Left forelimb (tissue), 1 donor: ENCODE results near the gene ATXN10.

ENCODE experiments used
- DNase-seq: peaks from one replicate; pipeline ENCODE4 v3.0.0-alpha.2; 2018; ENCODE audit warnings: low spot score

ATXN10 gene

DNA sequence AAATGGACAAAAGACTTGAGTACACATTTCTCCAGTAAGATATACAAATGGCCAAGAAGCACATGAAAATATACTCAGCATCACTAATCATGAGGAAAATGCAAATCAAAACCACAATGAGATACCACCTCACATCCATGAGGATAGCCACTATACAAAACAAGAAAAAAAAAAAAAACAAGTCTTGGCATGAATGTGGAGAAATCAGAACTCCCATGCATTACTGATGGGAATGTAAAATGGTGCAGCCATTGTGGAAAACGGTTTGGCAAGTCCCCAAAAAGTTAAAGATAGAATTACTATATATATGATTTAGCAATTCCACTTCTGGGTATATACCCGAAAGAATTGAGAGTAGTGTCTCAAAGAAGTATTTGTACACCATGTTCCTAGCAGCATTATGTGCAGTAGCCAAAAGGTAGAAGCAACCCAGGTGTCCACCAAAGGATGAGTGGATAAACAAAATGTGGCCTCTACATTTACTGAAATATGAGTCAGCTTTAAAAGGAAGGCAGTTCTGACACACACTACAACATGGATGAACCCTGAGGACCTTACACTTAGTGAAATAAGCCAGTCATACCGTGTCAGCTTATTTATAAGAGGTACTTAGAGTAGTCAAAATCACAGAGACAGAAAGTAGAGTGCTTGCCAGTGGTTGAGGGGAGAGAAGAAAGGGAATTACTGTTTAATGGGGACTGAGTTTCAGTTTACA lies 159.1 kb downstream of the ATXN10 start:
- DNase-seq, result no peak

DNA sequence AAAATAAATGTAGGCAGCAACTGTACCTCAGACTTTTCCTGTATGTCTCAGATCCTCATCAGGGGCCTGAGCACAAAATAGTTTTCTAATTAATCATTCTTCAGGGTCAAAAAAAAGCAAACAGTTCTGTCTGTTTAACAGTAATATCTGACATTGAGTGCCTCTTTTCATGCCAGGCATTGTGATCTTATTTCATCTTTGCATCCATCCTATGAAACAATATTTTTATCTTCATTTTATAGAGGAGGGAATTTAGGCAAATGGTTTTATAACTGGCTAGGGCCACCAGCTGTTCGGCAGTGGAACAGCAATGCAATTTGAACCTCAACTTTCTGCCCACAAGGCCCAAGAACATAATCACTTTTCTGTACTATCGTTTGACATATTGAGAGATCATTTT lies 159.8 kb downstream of the ATXN10 start:
- DNase-seq, result no peak

DNA sequence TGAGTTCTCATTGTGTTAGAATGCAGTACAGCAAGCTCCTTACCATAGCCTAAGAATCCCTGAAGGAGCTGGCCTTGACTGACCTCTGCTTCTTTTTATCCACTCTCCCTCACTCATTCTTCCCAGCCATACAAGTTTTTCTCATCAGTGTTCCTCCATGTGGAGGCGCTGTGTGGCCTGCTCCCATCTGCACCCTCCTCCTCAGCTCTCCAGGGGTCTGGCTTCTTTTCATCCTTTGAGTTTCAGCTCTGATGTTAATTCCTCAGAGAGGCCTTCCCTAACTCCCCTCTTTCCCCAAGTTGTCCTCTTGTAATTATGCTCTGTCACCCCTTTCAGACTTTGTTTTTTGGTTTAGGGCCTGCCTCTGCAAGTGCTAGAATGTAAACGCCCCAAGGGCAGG lies 160.5 kb downstream of the ATXN10 start:
- DNase-seq, result no peak

DNA sequence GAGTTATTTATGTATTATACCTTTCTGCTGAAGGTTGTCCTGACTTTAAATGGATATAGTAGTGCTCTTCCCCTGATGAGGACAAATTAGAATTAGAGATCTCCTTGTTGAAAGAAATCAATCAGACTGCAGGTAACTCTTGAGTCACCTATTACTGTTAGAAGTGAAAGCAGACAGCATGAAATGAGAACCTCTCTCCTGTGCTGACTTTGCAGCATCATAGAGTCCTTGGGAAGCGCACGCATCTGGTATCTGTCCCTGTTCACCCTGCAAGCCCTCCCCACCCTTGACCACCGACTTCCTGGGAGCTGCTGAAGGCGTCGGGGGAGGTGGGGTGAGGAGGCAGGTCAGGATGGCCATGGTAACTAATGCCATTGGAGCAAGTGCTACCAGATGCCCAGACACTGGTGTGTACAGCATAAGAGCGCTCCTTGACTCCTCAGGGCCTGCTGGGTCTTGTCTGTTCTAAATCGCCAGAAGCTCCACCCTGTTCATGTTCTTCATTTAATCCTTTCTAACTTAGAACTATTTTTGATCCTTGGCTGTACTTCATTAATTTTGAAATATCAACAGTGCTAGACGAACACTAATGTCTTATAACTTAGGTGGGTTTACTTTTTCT lies 161.4 kb downstream of the ATXN10 start:
- no peak for DNase-seq

DNA sequence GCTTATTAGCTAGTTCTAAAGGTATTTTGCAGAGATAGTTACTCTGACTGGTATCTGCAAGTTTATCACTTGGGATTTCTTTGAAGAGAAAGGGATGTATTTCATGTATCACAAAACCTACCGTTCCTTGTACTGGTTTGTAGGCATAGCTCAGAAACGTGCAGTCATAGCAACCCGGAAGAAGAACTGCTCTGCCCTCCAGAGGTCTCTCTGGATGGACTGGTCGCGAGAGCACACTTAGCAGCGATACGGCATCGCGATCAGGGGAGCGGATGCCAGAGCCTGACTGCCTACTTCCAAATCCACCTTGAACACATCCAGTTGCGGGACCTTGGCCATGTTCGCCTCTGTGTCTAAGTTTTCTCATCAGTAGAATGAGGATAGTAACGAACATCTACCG lies 162.0 kb downstream of the ATXN10 start:
- no peak for DNase-seq

DNA sequence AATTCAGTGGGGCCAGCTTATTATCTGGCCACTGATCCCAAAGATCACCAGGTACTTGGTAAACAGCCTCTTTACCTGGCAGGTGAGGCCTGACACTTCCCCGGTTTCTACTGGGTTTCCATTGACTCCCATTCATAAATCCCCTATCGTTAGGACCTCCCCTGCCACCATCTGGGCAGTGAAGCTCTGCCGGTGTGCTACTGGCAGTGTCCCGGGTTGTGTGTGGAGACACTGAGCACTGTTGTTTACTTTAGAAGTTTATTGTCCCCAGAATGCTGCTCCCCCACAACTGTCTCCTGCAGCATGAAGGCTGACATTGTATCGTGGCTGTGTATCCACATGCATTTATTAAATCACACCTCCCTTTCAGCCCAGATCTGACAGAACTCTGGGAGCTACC lies 162.6 kb downstream of the ATXN10 start:
- DNase-seq, result no peak

DNA sequence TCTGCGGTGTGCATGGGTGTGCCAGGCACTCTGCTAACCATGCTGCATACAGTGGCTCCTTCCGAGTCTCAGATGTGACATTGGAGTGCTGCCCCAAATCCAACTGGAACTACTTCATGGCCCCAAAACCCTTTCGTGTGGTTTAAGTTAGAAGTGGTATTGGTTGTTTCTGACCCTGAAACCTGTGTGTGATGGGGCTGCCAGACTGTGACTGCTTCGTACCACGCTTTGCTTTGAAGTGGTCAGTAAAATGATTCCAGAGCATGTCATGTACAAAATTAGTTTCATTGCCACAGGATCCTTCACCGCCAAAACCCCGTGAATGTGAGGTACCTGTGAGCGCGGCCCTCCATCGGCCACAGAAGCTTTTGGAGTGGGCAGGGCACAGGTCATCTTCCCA lies 163.2 kb downstream of the ATXN10 start:
- no peak for DNase-seq

DNA sequence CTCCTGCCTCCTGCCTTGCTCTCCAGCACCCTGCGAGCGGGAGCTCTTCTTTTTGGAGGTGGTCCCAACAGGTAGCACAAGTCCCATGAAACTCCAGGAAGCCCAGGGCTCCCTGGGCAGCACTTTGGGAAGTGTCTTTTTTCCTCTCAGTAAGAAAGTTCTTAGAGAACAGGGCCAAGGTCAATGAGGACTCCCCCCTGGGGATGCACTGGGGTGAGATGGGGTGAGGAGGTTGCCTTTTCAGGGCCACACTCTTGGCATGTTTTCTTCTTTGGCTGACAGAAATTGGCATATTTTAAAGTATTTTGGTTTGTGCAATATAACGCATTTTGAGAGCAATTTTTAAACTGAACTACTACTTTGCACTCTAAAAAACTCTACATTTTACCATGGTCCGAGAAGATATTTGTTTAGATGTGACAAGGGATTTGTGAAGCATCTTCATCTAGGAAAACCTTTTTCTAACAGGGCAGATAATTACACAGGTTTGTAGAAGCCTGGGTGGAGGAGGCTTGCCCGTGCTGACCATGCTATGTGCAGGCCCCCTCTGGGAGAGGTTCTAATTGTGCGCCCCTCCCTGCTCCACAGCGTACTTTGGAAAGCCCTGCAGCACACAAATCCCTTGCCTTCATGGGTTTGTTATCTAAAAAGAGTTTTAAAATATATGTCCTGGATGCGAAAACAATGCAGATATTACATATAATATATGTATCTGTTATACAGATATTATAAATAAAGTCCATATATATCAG lies 165.0 kb downstream of the ATXN10 start:
- DNase-seq, result no peak

- no peak for DNase-seq
These were observed 165.9 kb downstream of the ATXN10 start for GRCh38 chr22:45837508-45837907.

- no peak for DNase-seq
These were observed 166.8 kb downstream of the ATXN10 start for GRCh38 chr22:45838305-45838887.

GRCh38 chr22:45840483-45840882 lies 168.8 kb downstream of the ATXN10 start:
- DNase-seq, result no peak

DNA sequence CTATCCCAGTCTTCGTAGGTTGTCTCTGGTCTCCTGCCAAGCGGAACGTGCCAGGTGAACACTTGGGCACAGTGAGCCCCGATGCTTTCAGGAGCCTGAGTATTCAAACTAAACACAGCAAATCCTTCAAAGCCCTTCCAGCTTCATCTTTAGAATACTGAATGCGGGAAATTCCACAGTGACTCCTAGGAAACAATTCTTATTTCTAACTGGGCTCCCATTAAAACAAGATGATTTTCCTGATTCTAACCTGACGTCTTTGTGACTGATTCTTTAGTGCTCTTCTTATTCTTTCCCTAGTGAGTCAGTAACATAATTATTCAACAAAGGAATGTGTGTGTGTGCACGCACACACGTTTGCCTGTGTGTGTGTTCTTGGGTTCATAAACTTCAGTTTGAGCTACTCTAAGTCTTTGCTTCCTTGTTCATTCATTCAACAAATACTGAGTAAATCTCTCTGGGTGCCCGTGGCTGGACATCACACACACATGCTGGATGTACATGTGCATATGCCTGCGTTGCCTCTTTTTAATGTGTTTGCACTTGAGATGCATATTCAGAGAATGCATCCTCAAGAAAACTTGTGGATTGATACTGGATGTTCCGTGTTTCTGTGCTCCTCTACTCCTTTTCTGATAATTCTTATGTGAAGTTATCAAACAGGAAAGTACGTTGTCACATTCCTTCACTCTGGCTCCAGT lies 170.8 kb downstream of the ATXN10 start:
- no peak for DNase-seq

DNA sequence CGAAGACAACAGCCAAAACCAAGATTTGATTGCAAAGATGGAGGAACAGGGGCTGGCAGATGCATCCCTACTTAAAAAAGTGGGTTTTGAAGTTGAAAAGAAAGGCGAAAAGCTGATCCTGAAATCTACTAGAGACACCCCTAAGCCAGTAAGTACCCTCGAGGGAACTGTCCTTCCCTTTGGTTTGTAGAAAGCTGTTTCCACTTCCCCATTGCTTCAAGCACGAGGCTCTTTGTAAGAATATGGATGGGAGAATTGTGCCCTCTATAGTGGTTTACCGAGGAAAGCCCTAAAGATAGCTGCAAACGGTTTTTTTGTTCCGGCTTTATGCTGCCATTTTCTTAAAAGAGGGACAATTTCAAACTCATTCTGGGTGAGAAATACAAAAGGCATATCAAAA lies 171.4 kb downstream of the ATXN10 start:
- DNase-seq, result no peak

GRCh38 chr22:45843986-45844385 lies 172.4 kb downstream of the ATXN10 start:
- no peak for DNase-seq

DNA sequence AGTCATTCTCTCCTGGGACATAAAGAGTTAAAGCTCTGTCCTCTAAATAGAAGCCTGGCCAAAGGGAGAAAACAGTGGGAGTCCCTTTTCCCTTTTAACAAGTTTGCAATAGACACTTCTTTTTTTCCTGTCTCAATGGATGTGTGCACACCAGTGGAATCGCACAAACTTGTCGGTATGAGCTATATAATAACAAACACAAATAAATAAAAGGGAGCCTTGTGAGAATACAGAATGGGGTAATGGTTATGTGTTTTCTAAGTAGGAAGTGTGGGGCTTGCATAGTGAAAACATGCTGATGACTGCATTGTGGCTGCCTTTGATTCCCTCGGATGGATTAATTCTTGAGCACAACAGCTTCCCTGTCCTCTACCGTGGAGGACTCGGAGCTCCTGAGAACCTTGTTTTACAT lies 173.4 kb downstream of the ATXN10 start:
- no peak for DNase-seq

- no peak for DNase-seq
These were observed 175.3 kb downstream of the ATXN10 start for GRCh38 chr22:45846952-45847351.

DNA sequence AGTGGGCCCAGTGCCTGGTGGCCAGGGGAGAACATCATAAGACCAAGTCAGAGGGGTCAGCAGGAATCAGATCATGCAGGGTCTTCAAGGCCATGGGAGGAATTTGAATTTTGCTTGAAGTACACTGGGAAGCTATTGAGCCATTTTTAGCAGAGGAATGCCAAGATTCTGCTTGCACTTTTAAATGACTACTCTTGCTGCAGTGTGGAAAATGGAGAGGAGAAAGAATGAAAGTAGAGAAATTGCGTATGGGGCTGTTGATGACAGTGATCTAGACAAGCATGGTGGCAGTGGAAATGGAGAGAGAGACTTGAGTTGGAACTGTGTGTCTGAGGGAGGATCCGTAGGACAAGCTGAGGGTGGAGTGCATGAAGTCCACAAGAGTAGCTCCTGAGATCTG lies 177.3 kb downstream of the ATXN10 start:
- DNase-seq, result no peak

- no peak for DNase-seq
These were observed 181.2 kb downstream of the ATXN10 start for GRCh38 chr22:45852826-45853225.

DNA sequence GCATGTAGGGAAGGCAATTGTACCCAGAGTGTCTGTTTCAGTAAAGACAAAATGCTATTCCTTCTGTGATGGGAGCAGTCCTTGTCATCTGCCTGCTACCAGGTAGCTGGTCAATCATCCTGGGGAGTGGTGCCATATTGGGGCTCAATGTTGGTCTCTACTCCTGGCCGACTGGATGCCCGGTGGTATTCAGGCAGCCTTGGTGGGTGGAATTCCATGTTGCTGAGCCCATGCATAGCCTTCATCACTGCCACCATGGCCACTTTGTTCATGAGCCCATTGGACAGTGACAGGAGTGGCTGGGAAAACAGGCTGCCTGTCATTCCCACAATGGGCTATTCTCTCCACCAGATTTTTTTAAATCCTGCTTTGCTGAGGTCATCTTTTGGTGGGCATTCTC lies 184.3 kb downstream of the ATXN10 start:
- no peak for DNase-seq

DNA sequence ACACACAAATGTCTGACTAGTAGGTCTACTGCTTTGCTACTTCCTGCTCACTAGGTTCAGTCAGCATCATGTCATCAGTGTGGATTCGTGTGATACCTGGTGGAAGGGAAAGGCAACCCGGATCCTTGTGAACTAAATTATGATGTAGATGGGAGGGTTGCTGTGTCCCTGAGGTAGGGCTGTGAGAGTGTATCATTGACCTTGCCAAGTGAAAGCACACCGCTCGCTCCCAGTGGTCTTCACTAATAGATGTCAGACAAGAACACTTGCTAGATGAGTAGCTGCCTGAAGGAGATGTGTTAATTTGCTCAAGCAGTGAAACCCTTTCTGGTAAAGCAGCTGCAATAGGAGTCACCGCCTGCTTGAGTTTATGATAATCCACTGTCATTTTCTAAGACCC lies 185.9 kb downstream of the ATXN10 start:
- no peak for DNase-seq

GRCh38 chr22:45859231-45860161 lies 187.9 kb downstream of the ATXN10 start:
- no peak for DNase-seq
